Loucy (cell line): ENCODE data around the gene ZNF57.

ENCODE experiments used
- EZH2phosphoT487 ChIP-seq: fragments of 200-600 bp; IDR thresholded peaks from 2 replicates; pipeline ENCODE4 v1.6.1; 2018; ENCODE audit warnings: antibody characterized with exemption, mild to moderate bottlenecking, moderate library complexity, borderline replicate concordance
- TF ChIP-seq, protein P1 (sequence below): fragments of 200-600 bp; sonication (generic); conservative IDR thresholded peaks from 2 replicates; pipeline ENCODE4 v1.5.1; 2014; ENCODE audit warnings: mild to moderate bottlenecking, antibody characterized with exemption, low read length

DNA sequence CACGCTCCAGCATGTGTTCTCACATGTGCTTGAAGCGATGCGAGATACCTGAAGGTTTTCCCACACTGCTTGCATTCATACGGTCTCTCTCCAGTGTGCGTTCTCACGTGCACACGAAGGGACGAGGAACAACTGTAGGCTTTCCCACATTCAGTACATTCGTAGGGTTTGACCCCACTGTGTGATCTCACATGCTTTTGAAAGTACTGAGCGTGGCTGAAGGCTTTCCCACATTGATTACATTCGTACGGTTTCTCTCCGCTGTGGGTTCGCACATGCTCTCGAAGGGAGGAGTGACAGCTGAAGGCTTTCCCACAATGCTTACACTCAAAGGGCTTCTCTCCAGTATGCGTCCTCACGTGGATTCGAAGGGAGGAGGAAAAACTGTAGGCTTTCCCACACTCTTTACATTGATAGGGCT lies 32.8 kb downstream of the ZNF57 start:
- TF ChIP-seq, protein P1, sequence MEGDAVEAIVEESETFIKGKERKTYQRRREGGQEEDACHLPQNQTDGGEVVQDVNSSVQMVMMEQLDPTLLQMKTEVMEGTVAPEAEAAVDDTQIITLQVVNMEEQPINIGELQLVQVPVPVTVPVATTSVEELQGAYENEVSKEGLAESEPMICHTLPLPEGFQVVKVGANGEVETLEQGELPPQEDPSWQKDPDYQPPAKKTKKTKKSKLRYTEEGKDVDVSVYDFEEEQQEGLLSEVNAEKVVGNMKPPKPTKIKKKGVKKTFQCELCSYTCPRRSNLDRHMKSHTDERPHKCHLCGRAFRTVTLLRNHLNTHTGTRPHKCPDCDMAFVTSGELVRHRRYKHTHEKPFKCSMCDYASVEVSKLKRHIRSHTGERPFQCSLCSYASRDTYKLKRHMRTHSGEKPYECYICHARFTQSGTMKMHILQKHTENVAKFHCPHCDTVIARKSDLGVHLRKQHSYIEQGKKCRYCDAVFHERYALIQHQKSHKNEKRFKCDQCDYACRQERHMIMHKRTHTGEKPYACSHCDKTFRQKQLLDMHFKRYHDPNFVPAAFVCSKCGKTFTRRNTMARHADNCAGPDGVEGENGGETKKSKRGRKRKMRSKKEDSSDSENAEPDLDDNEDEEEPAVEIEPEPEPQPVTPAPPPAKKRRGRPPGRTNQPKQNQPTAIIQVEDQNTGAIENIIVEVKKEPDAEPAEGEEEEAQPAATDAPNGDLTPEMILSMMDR, result no peak
- TF ChIP-seq EZH2phosphoT487, result no peak
